ENCODE measurements around the gene SUV39H2. TPM values are rescaled to one million over a fixed set of nuclear protein-coding genes. Genes with fewer than 3 reads are reported as not detected.
"Not testable (repeated sequence)": the region's sequence is repeated elsewhere in the genome, so short reads cannot be mapped to it uniquely, and the experiment has no call there.

The SUV39H2 gene
- total RNA-seq, 1 donor from 2014 or later = 39.7 TPM

DNA sequence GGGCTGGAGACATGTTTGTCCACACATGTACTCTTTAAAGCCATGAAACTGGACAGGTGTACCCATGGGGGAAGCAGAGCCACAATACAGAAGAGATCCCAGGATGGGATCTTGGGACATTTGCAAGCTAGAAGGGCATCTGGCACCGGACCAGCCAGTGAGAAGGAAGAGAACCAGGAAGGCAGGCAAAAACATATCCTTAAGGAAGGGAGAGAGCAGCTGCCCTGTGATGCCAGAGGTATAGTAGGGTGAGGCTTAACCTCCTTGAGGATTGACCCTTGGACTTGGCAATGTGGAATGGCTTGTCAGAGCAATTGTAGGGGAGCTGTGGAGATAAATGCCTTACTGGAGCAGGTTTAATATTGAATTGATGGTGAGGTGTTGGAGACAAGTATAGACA, 17.9 kb upstream of the SUV39H2 start:
- Mint-ChIP-seq H3K27ac (no peak overlapping the region), H3K36me3 (peaks cover 18% of the 10 kb centered on the region), H3K27me3 (no peaks in the 10 kb centered on the region), H3K4me1 (ENCODE audit: unreplicated experiment) (no peaks in the 10 kb centered on the region), H3K4me3 (no peak overlapping the region), H3K9me3 (no peaks in the 10 kb centered on the region)
- TF ChIP-seq, protein P1, sequence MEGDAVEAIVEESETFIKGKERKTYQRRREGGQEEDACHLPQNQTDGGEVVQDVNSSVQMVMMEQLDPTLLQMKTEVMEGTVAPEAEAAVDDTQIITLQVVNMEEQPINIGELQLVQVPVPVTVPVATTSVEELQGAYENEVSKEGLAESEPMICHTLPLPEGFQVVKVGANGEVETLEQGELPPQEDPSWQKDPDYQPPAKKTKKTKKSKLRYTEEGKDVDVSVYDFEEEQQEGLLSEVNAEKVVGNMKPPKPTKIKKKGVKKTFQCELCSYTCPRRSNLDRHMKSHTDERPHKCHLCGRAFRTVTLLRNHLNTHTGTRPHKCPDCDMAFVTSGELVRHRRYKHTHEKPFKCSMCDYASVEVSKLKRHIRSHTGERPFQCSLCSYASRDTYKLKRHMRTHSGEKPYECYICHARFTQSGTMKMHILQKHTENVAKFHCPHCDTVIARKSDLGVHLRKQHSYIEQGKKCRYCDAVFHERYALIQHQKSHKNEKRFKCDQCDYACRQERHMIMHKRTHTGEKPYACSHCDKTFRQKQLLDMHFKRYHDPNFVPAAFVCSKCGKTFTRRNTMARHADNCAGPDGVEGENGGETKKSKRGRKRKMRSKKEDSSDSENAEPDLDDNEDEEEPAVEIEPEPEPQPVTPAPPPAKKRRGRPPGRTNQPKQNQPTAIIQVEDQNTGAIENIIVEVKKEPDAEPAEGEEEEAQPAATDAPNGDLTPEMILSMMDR (conservative IDR thresholded peaks at IDR 0.05) = no peak
- no peak for DNase-seq (ENCODE audit: extremely low spot score, unreplicated experiment)

- peaks cover 21% of the 10 kb centered on the region for H3K36me3 Mint-ChIP-seq
- DNase-seq (ENCODE audit: extremely low spot score, unreplicated experiment); H3K27ac Mint-ChIP-seq; H3K4me1 Mint-ChIP-seq (ENCODE audit: unreplicated experiment); H3K27me3 Mint-ChIP-seq; H3K4me3 Mint-ChIP-seq; H3K9me3 Mint-ChIP-seq: not testable (repeated sequence)
These were observed 14.2 kb upstream of the SUV39H2 start for GRCh38 chr10:14864466-14864865.

- peaks cover 25% of the 10 kb centered on the region for H3K36me3 Mint-ChIP-seq
- not testable (repeated sequence) for H3K27me3 Mint-ChIP-seq; H3K27ac Mint-ChIP-seq; H3K9me3 Mint-ChIP-seq; H3K4me1 Mint-ChIP-seq (ENCODE audit: unreplicated experiment); H3K4me3 Mint-ChIP-seq; DNase-seq (ENCODE audit: extremely low spot score, unreplicated experiment)
These were observed 13.8 kb upstream of the SUV39H2 start for GRCh38 chr10:14864871-14865270.

- no peak for DNase-seq (ENCODE audit: extremely low spot score, unreplicated experiment)
- H3K36me3 Mint-ChIP-seq = peaks cover 5% of the 10 kb centered on the region
- H3K4me3 Mint-ChIP-seq = no peak overlapping the region
- no peak overlapping the region for H3K27ac Mint-ChIP-seq
- H3K9me3 Mint-ChIP-seq = no peaks in the 10 kb centered on the region
- H3K27me3 Mint-ChIP-seq = no peaks in the 10 kb centered on the region
- TF ChIP-seq, protein P1 (conservative IDR thresholded peaks at IDR 0.05) = no peak
- H3K4me1 Mint-ChIP-seq (ENCODE audit: unreplicated experiment) = peaks cover 11% of the 10 kb centered on the region
These were observed 5.4 kb upstream of the SUV39H2 start for GRCh38 chr10:14873090-14873760.

DNA sequence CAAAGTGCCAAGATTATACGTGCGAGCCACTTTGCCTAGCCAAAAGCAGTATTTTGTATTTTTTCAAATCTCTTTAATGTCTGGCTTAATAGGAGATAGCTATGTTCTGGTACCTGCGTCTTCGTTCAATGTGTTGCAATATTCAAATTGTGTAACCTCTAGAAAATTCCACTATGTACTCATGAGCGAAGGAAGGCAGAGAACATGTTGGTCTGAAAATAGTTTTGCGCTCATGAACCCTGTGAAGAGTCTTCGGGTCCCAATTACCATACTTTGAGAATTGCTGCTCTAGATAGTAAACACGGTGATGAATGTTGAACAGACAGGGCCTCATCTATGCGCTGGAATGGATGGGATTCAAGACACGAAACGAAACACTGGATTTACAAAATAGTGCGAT, 2.7 kb upstream of the SUV39H2 start:
- DNase-seq (ENCODE audit: extremely low spot score, unreplicated experiment) = no peak
- Mint-ChIP-seq H3K9me3 (no peaks in the 10 kb centered on the region), H3K27ac (no peak overlapping the region), H3K36me3 (no peaks in the 10 kb centered on the region), H3K4me3 (peak overlapping the region; percentile 58), H3K4me1 (ENCODE audit: unreplicated experiment) (peaks cover 20% of the 10 kb centered on the region), H3K27me3 (no peaks in the 10 kb centered on the region)
- TF ChIP-seq, protein P1 (conservative IDR thresholded peaks at IDR 0.05) = no peak

DNA sequence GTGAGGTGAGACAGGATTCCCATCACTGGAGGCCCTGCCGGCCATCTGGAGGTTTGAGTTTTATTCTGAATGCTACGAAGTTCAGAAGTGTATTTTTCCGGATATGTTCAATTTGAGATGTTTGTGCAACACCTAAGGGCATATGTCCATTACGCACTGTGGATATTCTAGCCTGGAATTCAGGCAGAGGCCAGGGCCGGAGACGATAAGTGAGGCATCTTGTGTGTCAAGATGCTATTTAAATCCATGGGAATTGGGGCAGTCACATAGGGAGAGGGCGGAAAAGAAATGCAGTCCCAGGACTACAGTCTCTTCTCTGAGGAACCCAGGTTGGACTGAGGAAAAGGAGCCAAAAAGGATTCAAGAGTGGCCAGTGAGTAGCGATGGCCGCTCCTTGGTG, 1.9 kb upstream of the SUV39H2 start:
- TF ChIP-seq, protein P1 (conservative IDR thresholded peaks at IDR 0.05) = no peak
- H3K9me3 Mint-ChIP-seq = no peaks in the 10 kb centered on the region
- H3K4me1 Mint-ChIP-seq (ENCODE audit: unreplicated experiment) = peaks cover 26% of the 10 kb centered on the region
- no peaks in the 10 kb centered on the region for H3K27me3 Mint-ChIP-seq
- no peak for DNase-seq (ENCODE audit: extremely low spot score, unreplicated experiment)
- peaks cover under 1% of the 10 kb centered on the region for H3K36me3 Mint-ChIP-seq
- peak overlapping the region; percentile 92 for H3K27ac Mint-ChIP-seq
- H3K4me3 Mint-ChIP-seq = peak overlapping the region; percentile 98
